Gastrocnemius medialis (tissue), 4 donors: Measurements from ENCODE around the gene CHST11.

Experiments used
- CTCF ChIP-seq, 5 experiments: fragments of 450-650 bp in 3 of 5; fragments of 200-600 bp in 2 of 5; sonication (generic) in 2 of 5; IDR thresholded peaks in 4 of 5; conservative IDR thresholded peaks in 1 of 5; 1 replicate in 4 of 5; 2 replicates in 1 of 5; pipeline ENCODE4 v1.5.1; 2016 to 2019; ENCODE audit warnings: antibody characterized with exemption in 5 of 5, mild to moderate bottlenecking in 3 of 5, moderate library complexity in 3 of 5
- POLR2A ChIP-seq, 2 donors: fragments of 450-650 bp; IDR thresholded peaks; one replicate each; pipeline ENCODE4 v1.6.1; 2017; ENCODE audit warnings: antibody characterized with exemption in 2 of 2, mild to moderate bottlenecking in 2 of 2, moderate library complexity in 2 of 2

- no peak for TF ChIP-seq POLR2A (IDR thresholded peaks at IDR 0.05)
- TF ChIP-seq CTCF (IDR thresholded peaks at IDR 0.05 in 4 of 5, conservative IDR thresholded peaks at IDR 0.05 in 1 of 5), result no peak
Measured at GRCh38 chr12:104730763-104731162, 274.0 kb downstream of the CHST11 start.
